Measurements from ENCODE around the gene FAM98A. TPM values are rescaled to one million over a fixed set of nuclear protein-coding genes. Genes with fewer than 3 reads are reported as not detected.
A peak's percentile ranks its signal among the peaks of the same experiment; 100 is the strongest.

Gene FAM98A
- total and polyA plus RNA-seq, 9 of the 15 experiments (the other 6 are each of a cell fraction or from before 2014, with no cell fraction given): 16.5 to 238 (median 44.6) TPM

DNA sequence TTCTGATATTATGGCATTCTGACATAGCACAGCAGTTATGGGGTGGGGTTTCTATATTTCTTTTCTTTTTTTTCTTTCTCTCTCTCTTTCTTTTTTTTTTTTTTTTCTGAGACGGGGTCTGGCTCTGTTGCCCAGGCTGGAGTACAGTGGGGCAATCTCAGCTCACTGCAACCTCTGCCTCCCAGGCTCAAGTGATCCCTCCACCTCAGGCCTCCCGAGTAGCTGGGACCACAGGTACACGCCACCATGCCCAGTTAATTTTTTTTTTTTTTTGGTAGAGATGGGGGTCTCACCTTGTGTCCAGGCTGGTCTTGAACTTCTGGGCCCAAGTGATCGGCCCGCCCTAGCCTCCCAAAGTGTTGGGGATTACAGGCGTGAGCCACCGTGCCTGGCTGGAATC is 7.5 kb upstream of the FAM98A start:
- WGBS (ENCODE audit: insufficient coverage, low coverage, missing lambda C conversion rate): 48% methylated on average over 5 of the region's 7 CpGs
- in situ Hi-C loops (cut with MboI): no loop called here
- Histone ChIP-seq H3K4me1 (replicated peaks in 1 of 2; ENCODE audit: control insufficient read depth in 2 of 2, insufficient read depth in 2 of 2, low read length in 2 of 2) (no peaks in the 10 kb centered on the region), H3K9ac (ENCODE audit: insufficient read depth in 1 of 2, low read depth in 2 of 2, low read length in 2 of 2) (no peak overlapping the region), H3K27me3 (ENCODE audit: control insufficient read depth in 2 of 2, insufficient read depth in 2 of 2, low read length in 2 of 2) (no peaks in the 10 kb centered on the region), H3K36me3 (ENCODE audit: control insufficient read depth, insufficient read depth, low read length) (no peaks in the 10 kb centered on the region), H3K27ac (ENCODE audit: extremely low read depth, low read depth, low read length) (no peak overlapping the region), H4K20me1 (replicated peaks; ENCODE audit: control insufficient read depth, insufficient read depth, low read length) (no peaks in the 10 kb centered on the region), H2AFZ (ENCODE audit: low read depth, low read length) (no peak overlapping the region), H3K4me2 (ENCODE audit: insufficient read depth, low read length) (no peak overlapping the region), H3K4me3 (no peak overlapping the region), H3K9me3 (replicated peaks; ENCODE audit: control insufficient read depth, insufficient read depth, low read depth, low read length) (no peaks in the 10 kb centered on the region), H3K79me2 (ENCODE audit: control insufficient read depth, insufficient read depth, low read length) (no peaks in the 10 kb centered on the region), H3K9me1 (ENCODE audit: control insufficient read depth, insufficient read depth, low read length) (no peaks in the 10 kb centered on the region)
- ChIA-PET POLR2A (interaction anchor here (0.7 to 1.0 kb wide), 2 partner anchors 9 to 23 kb away, joined by 3 read pairs; no protein-coding TSS in a partner anchor), CTCF (ENCODE audit: low intra/inter-chr PET ratio) (no interaction called here)
- TF ChIP-seq FOSL1 (tag; conservative IDR thresholded peaks at IDR 0.05) (no peak), ZNF316 (IDR thresholded peaks at IDR 0.05) (0 out of 2 replicates have a peak, but pooled peaks have one; percentile 8), ZNF121 (CRISPR knock-in tag; conservative IDR thresholded peaks at IDR 0.05) (peak; percentile 77)
- BruUV-seq (replicated peaks): no TSS peak
- FAIRE-seq (no peak), ATAC-seq (no peak), DNase-seq (ENCODE audit: extremely low read depth in 1 of 4, low spot score in 3 of 4) (no peak)
- intact Hi-C loops (cut with micrococcal nuclease): no loop called here

DNA sequence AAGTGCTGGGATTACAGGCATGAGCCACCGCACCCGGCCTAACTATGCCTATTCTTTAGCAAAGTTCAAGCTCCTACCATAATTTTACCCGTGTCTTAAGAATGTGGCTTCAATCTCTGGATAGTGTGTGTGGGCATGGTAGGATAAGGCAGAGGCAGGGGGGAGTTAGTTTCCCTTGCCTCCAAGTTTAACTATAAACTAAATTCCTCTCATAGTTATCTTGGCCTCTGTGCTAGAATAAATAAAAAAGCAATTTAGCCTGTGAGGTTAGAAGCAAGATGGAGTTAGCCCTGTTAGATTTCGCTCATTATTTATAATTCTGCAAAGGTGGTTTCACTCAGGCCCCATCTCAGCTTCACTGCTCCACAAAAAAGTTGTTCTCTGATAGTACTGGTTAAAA is 7.0 kb upstream of the FAM98A start:
- H3K9me3 ChIP-seq (replicated peaks; ENCODE audit: control insufficient read depth, insufficient read depth, low read depth, low read length): no peaks in the 10 kb centered on the region
- H3K36me3 ChIP-seq (ENCODE audit: control insufficient read depth, insufficient read depth, low read length): no peaks in the 10 kb centered on the region
- no peak overlapping the region for H3K27ac ChIP-seq (ENCODE audit: extremely low read depth, low read depth, low read length)
- TF ChIP-seq FUS (optimal IDR thresholded peaks at IDR 0.05; ENCODE audit: low read depth, low read length) (no peak), BRD9 (IDR thresholded peaks at IDR 0.05; ENCODE audit: low read depth, partially characterized antibody) (no peak), HEY1 (CRISPR knock-in tag; IDR thresholded peaks at IDR 0.05; ENCODE audit: borderline replicate concordance) (no peak), EP300 (IDR thresholded peaks at IDR 0.05; ENCODE audit: low read length) (no peak), ATF4 (CRISPR knock-in tag; IDR thresholded peaks at IDR 0.05) (no peak), POLR2AphosphoS5 (IDR thresholded peaks at IDR 0.05; ENCODE audit: control insufficient read depth, insufficient read depth, low read depth, low read length) (no peak), PHB2 (IDR thresholded peaks at IDR 0.05; ENCODE audit: low read depth) (no peak), GATAD2B (IDR thresholded peaks at IDR 0.05; ENCODE audit: borderline replicate concordance) (no peak), CBX8 (IDR thresholded peaks at IDR 0.05; ENCODE audit: borderline replicate concordance, extremely low read depth, low read depth, low read length, poor library complexity, severe bottlenecking) (no peak), CC2D1A (IDR thresholded peaks at IDR 0.05) (no peak), ZNF3 (CRISPR knock-in tag; IDR thresholded peaks at IDR 0.05) (no peak), PTTG1 (tag; IDR thresholded peaks at IDR 0.05; ENCODE audit: low read depth) (no peak), CREB3L1 (IDR thresholded peaks at IDR 0.05; ENCODE audit: borderline replicate concordance, low read depth) (no peak)
- DNase-seq (ENCODE audit: extremely low read depth in 1 of 4, low spot score in 3 of 4) (no peak), ATAC-seq (no peak), FAIRE-seq (no peak)
- ChIA-PET POLR2A (no interaction called here), CTCF (ENCODE audit: low intra/inter-chr PET ratio) (no interaction called here)
- H3K4me1 ChIP-seq (replicated peaks in 1 of 2; ENCODE audit: control insufficient read depth in 2 of 2, insufficient read depth in 2 of 2, low read length in 2 of 2): no peaks in the 10 kb centered on the region
- H3K4me3 ChIP-seq: no peak overlapping the region
- intact Hi-C loops (cut with micrococcal nuclease): no loop called here
- H3K9me1 ChIP-seq (ENCODE audit: control insufficient read depth, insufficient read depth, low read length): no peaks in the 10 kb centered on the region
- H4K20me1 ChIP-seq (replicated peaks; ENCODE audit: control insufficient read depth, insufficient read depth, low read length): no peaks in the 10 kb centered on the region
- 45% methylated on average over 4 of the region's 4 CpGs for WGBS (ENCODE audit: insufficient coverage, low coverage, missing lambda C conversion rate)
- H2AFZ ChIP-seq (ENCODE audit: low read depth, low read length): no peak overlapping the region
- no TSS peak for BruUV-seq (replicated peaks)
- H3K79me2 ChIP-seq (ENCODE audit: control insufficient read depth, insufficient read depth, low read length): no peaks in the 10 kb centered on the region
- no peaks in the 10 kb centered on the region for H3K27me3 ChIP-seq (ENCODE audit: control insufficient read depth in 2 of 2, insufficient read depth in 2 of 2, low read length in 2 of 2)
- H3K4me2 ChIP-seq (ENCODE audit: insufficient read depth, low read length): no peak overlapping the region
- no peak overlapping the region for H3K9ac ChIP-seq (ENCODE audit: insufficient read depth in 1 of 2, low read depth in 2 of 2, low read length in 2 of 2)
- in situ Hi-C loops (cut with MboI): no loop called here
